Panc1 (cell line): ENCODE measurements around the gene SLC6A13. TPM values are rescaled to one million over a fixed set of nuclear protein-coding genes. Genes with fewer than 3 reads are reported as not detected.

ENCODE experiments used
- ATAC-seq: fragments of 200-7000 bp; cut with Tn5 transposase; 2 replicates; pipeline ENCODE4 v1.9.1; 2020; ENCODE audit warnings: mild to moderate bottlenecking, moderate library complexity
- BruUV-seq: library from RNA; stranded (reverse); fragments of 400-500 nt; replicated peaks from 2 replicates; lab custom pipeline; 2021; lab: Mats Ljungman, UMichigan
- CTCF ChIA-PET: fragments of 300-600 bp; sonication (Branson Sonifier 250); formaldehyde crosslinking; loops from one replicate; lab custom pipeline; 2022; ENCODE audit warnings: antibody characterized with exemption; lab: Charles Lee
- POLR2A ChIA-PET: fragments of 300-600 bp; sonication (Branson Sonifier 250); formaldehyde crosslinking; loops from one replicate; lab custom pipeline; 2022; ENCODE audit warnings: antibody characterized with exemption; lab: Charles Lee
- DNase-seq: peaks from one replicate; pipeline ENCODE4 v3.0.0-alpha.2; 2010; ENCODE audit warnings: low read depth, low spot score
- H3K27ac ChIP-seq: 2 replicates; pipeline ENCODE4 v1.5.1; 2011; ENCODE audit warnings: mild to moderate bottlenecking, low read length, inconsistent platforms
- H3K27me3 ChIP-seq: fragments of 200-500 bp; sonication (Bioruptor generic); 2 replicates; pipeline ENCODE4 v1.6.0; 2014; ENCODE audit warnings: low read length, inconsistent platforms; ENCODE audit not compliant: control insufficient read depth, insufficient read depth
- H3K36me3 ChIP-seq: fragments of 200-500 bp; sonication (Bioruptor generic); 2 replicates; pipeline ENCODE4 v1.5.1; 2014; ENCODE audit warnings: inconsistent platforms, mild to moderate bottlenecking, low read length, moderate library complexity; ENCODE audit not compliant: control insufficient read depth, insufficient read depth
- H3K4me1 ChIP-seq: 2 replicates; pipeline ENCODE4 v1.5.1; 2011; ENCODE audit warnings: inconsistent platforms, mild to moderate bottlenecking, low read length, moderate library complexity; ENCODE audit not compliant: control insufficient read depth, insufficient read depth
- H3K4me3 ChIP-seq, 2 experiments: 2 replicates each; pipeline ENCODE4 v1.5.1; 2011 to 2012; ENCODE audit warnings: low read depth in 2 of 2, low read length in 2 of 2, mild to moderate bottlenecking in 2 of 2, inconsistent platforms in 1 of 2, moderate library complexity in 1 of 2
- H3K9me3 ChIP-seq: fragments of 200-500 bp; sonication (Bioruptor generic); 2 replicates; pipeline ENCODE4 v1.5.1; 2014; ENCODE audit warnings: low read depth, mild to moderate bottlenecking, inconsistent platforms, low read length, moderate library complexity; ENCODE audit not compliant: control insufficient read depth, insufficient read depth
- POLR2AphosphoS5 ChIP-seq: IDR thresholded peaks from 2 replicates; pipeline ENCODE4 v1.6.1; 2012; ENCODE audit warnings: mild to moderate bottlenecking, low read depth, low read length, moderate library complexity
- SIN3A ChIP-seq: IDR thresholded peaks from 2 replicates; pipeline ENCODE4 v1.6.1; 2012; ENCODE audit warnings: low read depth, mild to moderate bottlenecking, low read length, moderate library complexity, borderline replicate concordance; ENCODE audit not compliant: insufficient read depth
- TCF7L2 ChIP-seq: IDR thresholded peaks from 2 replicates; pipeline ENCODE4 v1.6.1; 2011; ENCODE audit warnings: mild to moderate bottlenecking, low read depth, low read length, inconsistent platforms
- in situ Hi-C: cut with HindIII; loops from 2 replicates; pipeline ENCODE4 v1.10.0; 2016; ENCODE audit warnings: low sequenced_read_pairs, low pct_unique_long_range_greater_than_20kb
- intact Hi-C: fragments of 100-400 bp; cut with micrococcal nuclease; formaldehyde crosslinking; loops from one replicate; pipeline ENCODE4 v1.10.0; 2022; ENCODE audit not compliant: unreplicated experiment
- total RNA-seq: library from RNA; stranded (reverse); gene quantifications from one replicate; pipeline ENCODE4 v1.2.1, GENCODE V29; 2021; ENCODE audit not compliant: unreplicated experiment
- TF ChIP-seq, protein P1 (sequence below), 2 experiments: IDR thresholded peaks; 2 replicates each; pipeline ENCODE4 v1.6.1; 2011 to 2012; ENCODE audit warnings: low read depth in 2 of 2, control low read depth in 1 of 2, low read length in 1 of 2, mild to moderate bottlenecking in 1 of 2, moderate library complexity in 1 of 2; ENCODE audit not compliant: insufficient read depth in 1 of 2
- TF ChIP-seq, protein P2 (sequence below): fragments of 450-650 bp; IDR thresholded peaks from 2 replicates; pipeline ENCODE4 v1.5.1; 2017; ENCODE audit warnings: mild to moderate bottlenecking

Gene SLC6A13
- total RNA-seq, 1 experiment from 2014 or later: 0.57 TPM

DNA sequence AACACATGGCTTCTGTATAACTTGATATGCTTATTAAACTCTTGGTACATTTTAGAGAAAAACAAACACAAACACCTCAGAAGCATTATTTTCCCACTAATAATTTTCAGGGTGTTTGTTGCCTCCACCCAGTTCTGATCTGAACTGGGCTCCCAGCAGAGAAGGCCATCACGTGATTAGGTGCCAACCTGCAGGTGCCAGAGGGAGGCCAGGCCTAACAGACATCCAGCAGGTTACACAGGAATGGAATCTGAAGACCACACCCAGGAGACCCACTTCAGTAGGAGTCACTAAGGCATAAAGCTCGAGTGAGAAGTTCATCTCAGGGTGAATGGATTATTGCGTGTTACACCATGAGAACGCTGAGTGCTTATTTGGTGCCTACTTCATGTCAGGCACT, 57.6 kb downstream of the SLC6A13 start:
- CTCF ChIA-PET: no interaction called here
- H3K27ac ChIP-seq: no peak overlapping the region
- no peak for ATAC-seq
- H3K4me1 ChIP-seq: no peaks in the 10 kb centered on the region
- no peaks in the 10 kb centered on the region for H3K36me3 ChIP-seq
- intact Hi-C loops (no loop called here), in situ Hi-C loops (no loop called here)
- no TSS peak for BruUV-seq
- H3K4me3 ChIP-seq: no peak overlapping the region
- TF ChIP-seq SIN3A (no peak), TCF7L2 (no peak)
- no peak for DNase-seq
- POLR2A ChIA-PET: no interaction called here
- H3K27me3 ChIP-seq: no peaks in the 10 kb centered on the region
- H3K9me3 ChIP-seq: no peaks in the 10 kb centered on the region

DNA sequence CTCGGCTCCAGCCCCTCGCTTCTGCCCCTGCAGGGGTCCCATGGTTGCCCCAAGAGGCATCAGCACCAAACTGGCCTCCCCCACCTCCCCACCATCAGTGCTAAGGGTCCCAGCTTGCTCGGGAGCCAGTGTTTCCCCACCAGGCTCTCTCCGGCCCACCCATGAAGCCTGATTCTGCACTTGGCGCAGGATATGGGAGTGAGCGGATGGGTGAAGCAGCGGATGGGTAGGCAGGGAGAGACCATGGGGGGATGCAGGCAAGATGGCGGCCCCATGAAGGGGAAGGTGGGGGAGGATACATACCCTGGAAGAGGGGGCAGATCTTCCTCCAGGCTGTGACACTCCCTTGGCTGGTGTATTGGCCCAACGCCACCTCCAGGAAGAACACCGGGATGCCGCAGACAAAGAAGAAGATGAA, 58.4 kb downstream of the SLC6A13 start:
- in situ Hi-C loops: no loop called here
- H3K36me3 ChIP-seq: no peaks in the 10 kb centered on the region
- no peak overlapping the region for H3K27ac ChIP-seq
- intact Hi-C loops: no loop called here
- H3K4me1 ChIP-seq: no peaks in the 10 kb centered on the region
- no peaks in the 10 kb centered on the region for H3K27me3 ChIP-seq
- TF ChIP-seq SIN3A (no peak), TCF7L2 (no peak), POLR2AphosphoS5 (no peak)
- TF ChIP-seq, protein P1, sequence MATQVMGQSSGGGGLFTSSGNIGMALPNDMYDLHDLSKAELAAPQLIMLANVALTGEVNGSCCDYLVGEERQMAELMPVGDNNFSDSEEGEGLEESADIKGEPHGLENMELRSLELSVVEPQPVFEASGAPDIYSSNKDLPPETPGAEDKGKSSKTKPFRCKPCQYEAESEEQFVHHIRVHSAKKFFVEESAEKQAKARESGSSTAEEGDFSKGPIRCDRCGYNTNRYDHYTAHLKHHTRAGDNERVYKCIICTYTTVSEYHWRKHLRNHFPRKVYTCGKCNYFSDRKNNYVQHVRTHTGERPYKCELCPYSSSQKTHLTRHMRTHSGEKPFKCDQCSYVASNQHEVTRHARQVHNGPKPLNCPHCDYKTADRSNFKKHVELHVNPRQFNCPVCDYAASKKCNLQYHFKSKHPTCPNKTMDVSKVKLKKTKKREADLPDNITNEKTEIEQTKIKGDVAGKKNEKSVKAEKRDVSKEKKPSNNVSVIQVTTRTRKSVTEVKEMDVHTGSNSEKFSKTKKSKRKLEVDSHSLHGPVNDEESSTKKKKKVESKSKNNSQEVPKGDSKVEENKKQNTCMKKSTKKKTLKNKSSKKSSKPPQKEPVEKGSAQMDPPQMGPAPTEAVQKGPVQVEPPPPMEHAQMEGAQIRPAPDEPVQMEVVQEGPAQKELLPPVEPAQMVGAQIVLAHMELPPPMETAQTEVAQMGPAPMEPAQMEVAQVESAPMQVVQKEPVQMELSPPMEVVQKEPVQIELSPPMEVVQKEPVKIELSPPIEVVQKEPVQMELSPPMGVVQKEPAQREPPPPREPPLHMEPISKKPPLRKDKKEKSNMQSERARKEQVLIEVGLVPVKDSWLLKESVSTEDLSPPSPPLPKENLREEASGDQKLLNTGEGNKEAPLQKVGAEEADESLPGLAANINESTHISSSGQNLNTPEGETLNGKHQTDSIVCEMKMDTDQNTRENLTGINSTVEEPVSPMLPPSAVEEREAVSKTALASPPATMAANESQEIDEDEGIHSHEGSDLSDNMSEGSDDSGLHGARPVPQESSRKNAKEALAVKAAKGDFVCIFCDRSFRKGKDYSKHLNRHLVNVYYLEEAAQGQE (IDR thresholded peaks at IDR 0.05; ENCODE audit: insufficient read depth in 1 of 2, low read depth in 2 of 2, low read length in 1 of 2): no peak
- TF ChIP-seq, protein P2, sequence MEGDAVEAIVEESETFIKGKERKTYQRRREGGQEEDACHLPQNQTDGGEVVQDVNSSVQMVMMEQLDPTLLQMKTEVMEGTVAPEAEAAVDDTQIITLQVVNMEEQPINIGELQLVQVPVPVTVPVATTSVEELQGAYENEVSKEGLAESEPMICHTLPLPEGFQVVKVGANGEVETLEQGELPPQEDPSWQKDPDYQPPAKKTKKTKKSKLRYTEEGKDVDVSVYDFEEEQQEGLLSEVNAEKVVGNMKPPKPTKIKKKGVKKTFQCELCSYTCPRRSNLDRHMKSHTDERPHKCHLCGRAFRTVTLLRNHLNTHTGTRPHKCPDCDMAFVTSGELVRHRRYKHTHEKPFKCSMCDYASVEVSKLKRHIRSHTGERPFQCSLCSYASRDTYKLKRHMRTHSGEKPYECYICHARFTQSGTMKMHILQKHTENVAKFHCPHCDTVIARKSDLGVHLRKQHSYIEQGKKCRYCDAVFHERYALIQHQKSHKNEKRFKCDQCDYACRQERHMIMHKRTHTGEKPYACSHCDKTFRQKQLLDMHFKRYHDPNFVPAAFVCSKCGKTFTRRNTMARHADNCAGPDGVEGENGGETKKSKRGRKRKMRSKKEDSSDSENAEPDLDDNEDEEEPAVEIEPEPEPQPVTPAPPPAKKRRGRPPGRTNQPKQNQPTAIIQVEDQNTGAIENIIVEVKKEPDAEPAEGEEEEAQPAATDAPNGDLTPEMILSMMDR: no peak
- H3K4me3 ChIP-seq: no peak overlapping the region
- DNase-seq (no peak), ATAC-seq (no peak)
- H3K9me3 ChIP-seq: no peaks in the 10 kb centered on the region
- no TSS peak for BruUV-seq
- CTCF ChIA-PET: no interaction called here
- POLR2A ChIA-PET: no interaction called here

DNA sequence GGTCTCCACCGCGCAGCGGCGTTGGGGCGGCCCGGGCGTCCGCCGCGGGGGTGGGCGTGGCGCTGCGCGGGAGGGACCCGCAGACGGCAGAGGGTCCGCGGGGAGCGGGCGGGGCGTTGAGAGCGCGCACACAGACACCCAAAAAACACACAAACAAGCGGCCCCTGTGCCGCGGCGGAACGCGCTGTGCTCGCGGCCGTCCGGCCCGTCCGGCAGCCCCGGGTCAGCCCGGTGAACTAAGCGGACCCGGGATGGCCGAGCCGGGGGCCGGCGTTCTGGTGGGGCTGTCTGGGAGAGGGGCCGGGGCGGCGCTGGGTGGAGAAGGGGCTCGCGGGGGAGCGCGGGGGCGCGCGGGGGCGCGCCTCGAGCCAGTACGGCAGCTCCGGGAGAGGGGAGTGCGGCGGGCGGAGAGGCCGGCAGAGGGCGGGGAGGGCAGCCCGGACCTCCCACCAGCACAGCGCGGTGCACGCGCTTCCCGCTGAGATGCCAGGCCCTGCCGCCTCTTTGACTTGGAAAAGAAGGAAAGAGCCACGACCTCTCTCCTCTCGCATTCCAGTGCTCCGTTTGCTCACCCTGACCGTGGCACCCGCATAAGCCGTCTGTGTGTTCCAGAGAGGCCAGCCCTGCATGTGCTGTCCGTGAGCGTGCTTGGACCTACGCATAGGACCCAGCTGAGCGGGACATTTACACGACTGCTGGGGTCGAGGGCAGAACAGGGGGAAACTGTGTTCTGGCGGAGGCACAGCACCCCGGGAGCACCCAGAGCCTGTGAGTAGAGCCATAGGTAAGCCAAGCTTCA, 59.0 kb downstream of the SLC6A13 start:
- in situ Hi-C loops (no loop called here), intact Hi-C loops (no loop called here)
- ATAC-seq (no peak), DNase-seq (no peak)
- H3K36me3 ChIP-seq: no peaks in the 10 kb centered on the region
- H3K27ac ChIP-seq: no peak overlapping the region
- H3K27me3 ChIP-seq: no peaks in the 10 kb centered on the region
- peak overlapping the region in 1 of 2 experiments; percentile 13; a peak in 1 of 4 replicates for H3K4me3 ChIP-seq
- BruUV-seq: no TSS peak
- ChIA-PET POLR2A (no interaction called here), CTCF (no interaction called here)
- no peaks in the 10 kb centered on the region for H3K4me1 ChIP-seq
- TF ChIP-seq, protein P1 (IDR thresholded peaks at IDR 0.05; ENCODE audit: insufficient read depth in 1 of 2, low read depth in 2 of 2, low read length in 1 of 2): no peak
- TF ChIP-seq, protein P2: no peak
- TF ChIP-seq POLR2AphosphoS5: no peak
- TF ChIP-seq TCF7L2: no peak
- no peak for TF ChIP-seq SIN3A
- H3K9me3 ChIP-seq: no peaks in the 10 kb centered on the region
